Esophagus squamous epithelium (tissue), 5 donors: ENCODE measurements around the gene MADD. TPM values are rescaled to one million over a fixed set of nuclear protein-coding genes. Genes with fewer than 3 reads are reported as not detected.
"Not testable (repeated sequence)": the region's sequence is repeated elsewhere in the genome, so short reads cannot be mapped to it uniquely, and the experiment has no call there.

Experiments
- DNase-seq: peaks from one replicate; lab custom pipeline; 2025; lab: John Stamatoyannopoulos, UW
- H3K27ac ChIP-seq, 4 donors: fragments of 200-600 bp; sonication (generic); one replicate each; pipeline ENCODE4 v1.5.1; 2016 to 2019; ENCODE audit warnings: mild to moderate bottlenecking in 1 of 4
- H3K27me3 ChIP-seq, 4 donors: fragments of 200-600 bp; sonication (generic); 1 replicate in 3 of 4; 2 replicates in 1 of 4; pipeline versions ENCODE4 v1.5.1 to v1.6.0; 2017 to 2021; ENCODE audit warnings: antibody characterized with exemption in 1 of 4
- H3K36me3 ChIP-seq, 3 donors: fragments of 200-600 bp; sonication (generic); one replicate each; pipeline ENCODE4 v1.5.1; 2016 to 2019
- H3K4me1 ChIP-seq, 3 donors: fragments of 200-600 bp; sonication (generic); one replicate each; pipeline ENCODE4 v1.5.1; 2017 to 2019
- H3K4me3 ChIP-seq, 4 donors: fragments of 200-600 bp; sonication (generic); 1 replicate in 3 of 4; 2 replicates in 1 of 4; pipeline ENCODE4 v1.5.1; 2016 to 2019; ENCODE audit warnings: mild to moderate bottlenecking in 2 of 4, moderate library complexity in 1 of 4
- H3K9me3 ChIP-seq, 3 donors: fragments of 200-600 bp; sonication (generic); one replicate each; pipeline ENCODE4 v1.5.1; 2016 to 2019
- CTCF ChIP-seq, 6 experiments: fragments of 450-650 bp in 4 of 6; fragments of 200-600 bp in 2 of 6; sonication (generic) in 2 of 6; IDR thresholded peaks; one replicate each; pipeline ENCODE4 v1.5.1; 2016 to 2019; ENCODE audit warnings: antibody characterized with exemption in 6 of 6, mild to moderate bottlenecking in 4 of 6, moderate library complexity in 4 of 6
- POLR2A ChIP-seq, 4 donors: fragments of 450-650 bp; IDR thresholded peaks; one replicate each; pipeline ENCODE4 v1.6.1; 2017; ENCODE audit warnings: antibody characterized with exemption in 4 of 4, mild to moderate bottlenecking in 4 of 4, moderate library complexity in 3 of 4
- WGBS, 2 donors: methylation state at CpG; one replicate each; pipeline ENCODE4 v1.1.5; 2018; 5-methylcytosine and 5-hydroxymethylcytosine counted together
- intact Hi-C: fragments of 100-400 bp; cut with DNase I; formaldehyde crosslinking; loops from one replicate; pipeline ENCODE4 v1.15.0; 2022
- total RNA-seq, 4 donors: library from RNA; depleted of rRNA; stranded (reverse); fragments of >200 nt; gene quantifications; one replicate each; pipeline ENCODE4 v1.1.0, GENCODE V29; 2016
- donor health status: DM: yes; HTN: yes; CAD: no.

The MADD gene
- total RNA-seq, 4 donors from 2014 or later: 12.6 to 34.7 (median 15.4) TPM

GRCh38 chr11:47308050-47308823 lies 38.3 kb downstream of the MADD start:
- H3K4me3 ChIP-seq: no peak overlapping the region
- no peaks in the 10 kb centered on the region for H3K9me3 ChIP-seq
- H3K27me3 ChIP-seq: no peaks in the 10 kb centered on the region
- no peak for TF ChIP-seq POLR2A (IDR thresholded peaks at IDR 0.05)
- no peak for DNase-seq
- intact Hi-C loops: no loop called here
- no peak overlapping the region for H3K27ac ChIP-seq
- peaks cover 0 to 11% (median 0%) of the 10 kb centered on the region in 3 donors for H3K4me1 ChIP-seq
- WGBS, 2 donors: 88 to 89% methylated on average over 6 of the region's 6 CpGs
- H3K36me3 ChIP-seq: peaks cover 36 to 100% (median 52%) of the 10 kb centered on the region in 3 donors

- H3K27me3 ChIP-seq: no peaks in the 10 kb centered on the region
- H3K27ac ChIP-seq: no peak overlapping the region
- DNase-seq: no peak
- intact Hi-C loops: no loop called here
- H3K9me3 ChIP-seq: no peaks in the 10 kb centered on the region
- peaks cover 10 to 100% (median 48%) of the 10 kb centered on the region in 3 donors for H3K36me3 ChIP-seq
- TF ChIP-seq CTCF (IDR thresholded peaks at IDR 0.05) (no peak), POLR2A (IDR thresholded peaks at IDR 0.05) (no peak)
- H3K4me1 ChIP-seq: no peaks in the 10 kb centered on the region
- H3K4me3 ChIP-seq: no peak overlapping the region
- 82 to 89% methylated on average over 5 of the region's 5 CpGs for WGBS, 2 donors
Measured at GRCh38 chr11:47314992-47315391, 45.1 kb downstream of the MADD start.

- H3K4me1 ChIP-seq, H3K27me3 ChIP-seq, intact Hi-C loops, DNase-seq, H3K27ac ChIP-seq, H3K9me3 ChIP-seq, H3K4me3 ChIP-seq: not testable (repeated sequence)
- peaks cover 4 to 92% (median 42%) of the 10 kb centered on the region in 3 donors for H3K36me3 ChIP-seq
- 87 to 89% methylated on average over 7 to 8 of the region's 8 CpGs for WGBS, 2 donors
Measured at GRCh38 chr11:47316501-47316900, 46.6 kb downstream of the MADD start.

GRCh38 chr11:47317064-47317828 lies 47.3 kb downstream of the MADD start:
- H3K4me3 ChIP-seq: no peak overlapping the region
- intact Hi-C loops: no loop called here
- H3K4me1 ChIP-seq: no peaks in the 10 kb centered on the region
- DNase-seq: no peak
- peaks cover 4 to 85% (median 43%) of the 10 kb centered on the region in 3 donors for H3K36me3 ChIP-seq
- WGBS, 2 donors: 78 to 86% methylated on average over 5 of the region's 5 CpGs
- no peaks in the 10 kb centered on the region for H3K27me3 ChIP-seq
- no peak overlapping the region for H3K27ac ChIP-seq
- no peaks in the 10 kb centered on the region for H3K9me3 ChIP-seq
- no peak for TF ChIP-seq POLR2A (IDR thresholded peaks at IDR 0.05)
- no peak for TF ChIP-seq CTCF (IDR thresholded peaks at IDR 0.05)

GRCh38 chr11:47318166-47318565 lies 48.2 kb downstream of the MADD start:
- no peak for TF ChIP-seq CTCF (IDR thresholded peaks at IDR 0.05)
- TF ChIP-seq POLR2A (IDR thresholded peaks at IDR 0.05): no peak
- H3K27me3 ChIP-seq: no peaks in the 10 kb centered on the region
- H3K4me1 ChIP-seq: no peaks in the 10 kb centered on the region
- no peaks in the 10 kb centered on the region for H3K9me3 ChIP-seq
- WGBS, 2 donors: 93 to 94% methylated on average over 2 of the region's 2 CpGs
- DNase-seq: no peak
- peaks cover 4 to 75% (median 39%) of the 10 kb centered on the region in 3 donors for H3K36me3 ChIP-seq
- intact Hi-C loops: no loop called here
- H3K27ac ChIP-seq: no peak overlapping the region
- H3K4me3 ChIP-seq: no peak overlapping the region

GRCh38 chr11:47324520-47324919 lies 54.6 kb downstream of the MADD start:
- Histone ChIP-seq H3K4me1 (peaks cover 0 to 9% (median 0%) of the 10 kb centered on the region in 3 donors), H3K36me3 (peaks cover 0 to 37% (median 12%) of the 10 kb centered on the region in 3 donors), H3K27me3 (no peaks in the 10 kb centered on the region), H3K27ac (no peak overlapping the region), H3K4me3 (no peak overlapping the region), H3K9me3 (no peaks in the 10 kb centered on the region)
- WGBS, 2 donors: 80 to 93% methylated on average over 5 to 8 of the region's 12 CpGs
- TF ChIP-seq POLR2A (IDR thresholded peaks at IDR 0.05) (no peak), CTCF (IDR thresholded peaks at IDR 0.05) (no peak)
- intact Hi-C loops: no loop called here
- DNase-seq: no peak
